AG04450 (cell line): ENCODE data around the gene TAF1C. TPM values are rescaled to one million over a fixed set of nuclear protein-coding genes. Genes with fewer than 3 reads are reported as not detected.

ENCODE experiments used
- CTCF ChIA-PET: fragments of 300-600, 350-600 bp; formaldehyde crosslinking; extraction: SDS; loops from one replicate; lab custom pipeline; 2022; ENCODE audit warnings: antibody characterized with exemption, inconsistent platforms; lab: Charles Lee
- POLR2A ChIA-PET: fragments of 350-600 bp; formaldehyde crosslinking; extraction: SDS; loops from one replicate; lab custom pipeline; 2021; ENCODE audit warnings: antibody characterized with exemption, inconsistent platforms; lab: Yijun Ruan, JAX
- DNase-seq: peaks from one replicate; pipeline ENCODE4 v3.0.0-alpha.2; 2011; ENCODE audit warnings: low read depth, low spot score
- H3K27ac ChIP-seq: one replicate; pipeline ENCODE4 v1.5.1; 2012; ENCODE audit warnings: low read depth, low read length, control low read depth
- H3K27me3 ChIP-seq: one replicate; pipeline ENCODE4 v1.6.0; 2012; ENCODE audit warnings: low read length; ENCODE audit not compliant: control insufficient read depth, insufficient read depth
- H3K4me3 ChIP-seq: 2 replicates; pipeline ENCODE4 v1.5.1; 2011; ENCODE audit warnings: mild to moderate bottlenecking, low read depth, low read length, control low read depth
- H3K9me3 ChIP-seq: 2 replicates; pipeline ENCODE4 v1.5.1; 2012; ENCODE audit warnings: low read length; ENCODE audit not compliant: control insufficient read depth, insufficient read depth
- CTCF ChIP-seq: IDR thresholded peaks from 2 replicates; pipeline ENCODE4 v1.5.1; 2011; ENCODE audit warnings: low read depth, low read length, control low read depth, inconsistent platforms
- polyA minus RNA-seq: library from RNA; depleted of rRNA, polyadenylated mRNA; stranded (reverse); fragments of >200 nt; gene quantifications from 2 replicates; pipeline ENCODE4 v1.2.3, GENCODE V29; 2011; rRNA and poly(A)+ RNA removed
- polyA plus RNA-seq: library from polyadenylated mRNA; depleted of rRNA; stranded (reverse); fragments of >200 nt; gene quantifications from 2 replicates; pipeline ENCODE4 v1.2.3, GENCODE V29; 2011; rRNA removed

TAF1C gene
- polyA plus RNA-seq (14.2 and 15.2 TPM in 2 replicates), polyA minus RNA-seq (19.0 and 26.4 TPM in 2 replicates)

- ChIA-PET POLR2A (interaction anchor here (0.6 to 1.2 kb wide), 3 partner anchors 10 to 162 kb away, joined by 3 to 12 read pairs (median 6); partner anchors contain the start of gene MBTPS1), CTCF (interaction anchor here (0.6 to 6.3 kb wide), 77 partner anchors 9 to 553 kb away, joined by 3 to 100 read pairs (median 5); partner anchors contain the start of genes MBTPS1 and SLC38A8)
- H3K27ac ChIP-seq, result peak within 1 kb of the TSS; percentile 39
- no peaks in the 10 kb centered on the region for H3K27me3 ChIP-seq
- peak; percentile 95 for TF ChIP-seq CTCF
- H3K9me3 ChIP-seq, result no peaks in the 10 kb centered on the region; the same call in 1 of the 2 replicates
- peak within 1 kb of the TSS; percentile 93 for H3K4me3 ChIP-seq
- DNase-seq, result peak; percentile 88
These were observed at the start of gene TAF1C for GRCh38 chr16:84186685-84187437. TSS of gene TAF1C (minus strand) at chr16:84187057. CDS start at chr16:84184988, 2,069 bp downstream.

- peaks cover 18% of the 10 kb centered on the region for H3K27me3 ChIP-seq
- DNase-seq, result no peak
- no peak for TF ChIP-seq CTCF
- no peaks in the 10 kb centered on the region; the same call in 1 of the 2 replicates for H3K9me3 ChIP-seq
- no peak overlapping the region for H3K27ac ChIP-seq
- POLR2A ChIA-PET, result no interaction called here
- no peak overlapping the region for H3K4me3 ChIP-seq
- CTCF ChIA-PET, result interaction anchor here (0.6 kb wide), 2 partner anchors 34 to 43 kb away, joined by 3 to 4 read pairs; no protein-coding TSS in a partner anchor
These were observed 47.7 kb upstream of the TAF1C start for GRCh38 chr16:84234321-84235241.

GRCh38 chr16:84233748-84234147 is 46.9 kb upstream of the TAF1C start:
- Histone ChIP-seq H3K4me3 (no peak overlapping the region), H3K27me3 (peaks cover 12% of the 10 kb centered on the region), H3K9me3 (no peaks in the 10 kb centered on the region; the same call in 1 of the 2 replicates), H3K27ac (no peak overlapping the region)
- no peak for TF ChIP-seq CTCF
- no peak for DNase-seq
- ChIA-PET POLR2A (no interaction called here), CTCF (interaction anchor here (0.6 kb wide), 2 partner anchors 35 to 178 kb away, joined by 3 to 5 read pairs; no protein-coding TSS in a partner anchor)

DNA sequence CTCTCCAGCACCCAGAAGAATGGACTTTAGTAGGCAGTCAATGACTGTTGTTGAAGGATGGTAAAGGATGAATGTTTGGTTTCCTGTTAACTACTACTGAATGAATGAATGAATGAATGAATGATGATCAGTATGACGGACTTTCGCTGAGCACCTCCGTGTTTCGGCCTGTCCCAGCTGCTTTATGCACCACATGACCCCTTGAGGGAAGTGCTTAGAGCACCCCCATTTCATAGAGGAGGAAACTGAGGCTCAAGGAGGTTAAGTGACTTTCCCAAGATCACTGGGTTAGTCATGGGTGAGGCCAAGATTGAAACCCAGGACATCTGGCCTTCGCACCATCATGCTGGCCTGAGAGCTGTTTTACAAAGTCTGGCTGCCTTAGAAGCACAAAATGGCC is 46.1 kb upstream of the TAF1C start:
- ChIA-PET CTCF (interaction anchor here (0.6 to 0.7 kb wide), 2 partner anchors 46 to 179 kb away, joined by 3 to 5 read pairs; no protein-coding TSS in a partner anchor), POLR2A (no interaction called here)
- no peak for DNase-seq

More for the DNA sequence above, 46.1 kb upstream of the TAF1C start:
- Histone ChIP-seq H3K27me3 (peaks cover 10% of the 10 kb centered on the region), H3K4me3 (no peak overlapping the region), H3K27ac (no peak overlapping the region), H3K9me3 (no peaks in the 10 kb centered on the region; the same call in 1 of the 2 replicates)
- no peak for TF ChIP-seq CTCF
